SU-DHL-6 (cell line): ENCODE data around the gene FAF2.

Experiments
- H2AFZ ChIP-seq: fragments of 200-600 bp; sonication (generic); 2 replicates; pipeline ENCODE4 v1.6.1; 2014; ENCODE audit warnings: low read depth, mild to moderate bottlenecking, moderate library complexity, mixed read lengths, antibody characterized with exemption, low read length; ENCODE audit not compliant: severe bottlenecking
- H3F3A ChIP-seq: fragments of 200-600 bp; shearing (Covaris generic); 2 replicates; pipeline ENCODE4 v1.6.0; 2016; ENCODE audit warnings: antibody characterized with exemption, mild to moderate bottlenecking; ENCODE audit not compliant: insufficient read depth
- H3K27ac ChIP-seq: fragments of 200-600 bp; sonication (generic); 2 replicates; pipeline ENCODE4 v1.5.1; 2016; ENCODE audit warnings: low read depth, mild to moderate bottlenecking, low read length, moderate library complexity, mixed read lengths
- H3K27me3 ChIP-seq: fragments of 200-600 bp; sonication (generic), shearing (Covaris generic); 2 replicates; pipeline ENCODE4 v1.6.0; 2014; ENCODE audit warnings: mild to moderate bottlenecking, low read length
- H3K36me3 ChIP-seq: fragments of 200-600 bp; sonication (generic); 2 replicates; pipeline ENCODE4 v1.6.1; 2014; ENCODE audit warnings: mild to moderate bottlenecking, low read length, mixed read lengths
- H3K4me2 ChIP-seq: fragments of 300-600, 200-600 bp; shearing (Covaris generic), sonication (generic); 2 replicates; pipeline ENCODE4 v1.6.0; 2014; ENCODE audit warnings: low read length, low read depth, mild to moderate bottlenecking; ENCODE audit not compliant: poor library complexity, severe bottlenecking
- H3K4me3 ChIP-seq: fragments of 200-600 bp; sonication (generic); 2 replicates; pipeline ENCODE4 v1.5.1; 2014; ENCODE audit warnings: antibody characterized with exemption, low read length, mild to moderate bottlenecking, mixed read lengths; ENCODE audit not compliant: insufficient read depth, poor library complexity, severe bottlenecking
- H3K79me2 ChIP-seq: fragments of 200-600 bp; sonication (generic); 2 replicates; pipeline ENCODE4 v1.6.1; 2014; ENCODE audit warnings: mild to moderate bottlenecking, low read length, moderate library complexity; ENCODE audit not compliant: insufficient read depth
- H3K9ac ChIP-seq: fragments of 200-600 bp; sonication (generic); 2 replicates; pipeline ENCODE4 v1.7.0; 2014; ENCODE audit warnings: mild to moderate bottlenecking, low read length
- H3K9me2 ChIP-seq: fragments of 200-600 bp; sonication (generic); replicated peaks from 2 replicates; pipeline ENCODE4 v1.6.1; 2014; ENCODE audit warnings: low read length; ENCODE audit not compliant: insufficient read depth
- H3K9me3 ChIP-seq: fragments of 200-600 bp; sonication (generic); 2 replicates; pipeline ENCODE4 v1.6.1; 2014; ENCODE audit warnings: low read length, mixed read lengths; ENCODE audit not compliant: insufficient read depth
- H4K20me1 ChIP-seq: fragments of 200-600 bp; sonication (generic); 2 replicates; pipeline ENCODE4 v1.6.1; 2014; ENCODE audit warnings: low read depth, mild to moderate bottlenecking, antibody characterized with exemption, low read length, moderate library complexity, mixed read lengths
- CTCF ChIP-seq: fragments of 200-600 bp; sonication (generic); IDR thresholded peaks from one replicate; pipeline ENCODE4 v1.5.1; 2017; ENCODE audit warnings: antibody characterized with exemption, mild to moderate bottlenecking, low read length, moderate library complexity; ENCODE audit not compliant: insufficient read depth, poor library complexity, severe bottlenecking
- EZH2phosphoT487 ChIP-seq: fragments of 200-600 bp; sonication (generic), shearing (Covaris generic); conservative IDR thresholded peaks from 2 replicates; pipeline ENCODE4 v1.6.1; 2018; ENCODE audit warnings: mild to moderate bottlenecking, antibody characterized with exemption, low read length, moderate library complexity, mixed read lengths

The FAF2 gene

DNA sequence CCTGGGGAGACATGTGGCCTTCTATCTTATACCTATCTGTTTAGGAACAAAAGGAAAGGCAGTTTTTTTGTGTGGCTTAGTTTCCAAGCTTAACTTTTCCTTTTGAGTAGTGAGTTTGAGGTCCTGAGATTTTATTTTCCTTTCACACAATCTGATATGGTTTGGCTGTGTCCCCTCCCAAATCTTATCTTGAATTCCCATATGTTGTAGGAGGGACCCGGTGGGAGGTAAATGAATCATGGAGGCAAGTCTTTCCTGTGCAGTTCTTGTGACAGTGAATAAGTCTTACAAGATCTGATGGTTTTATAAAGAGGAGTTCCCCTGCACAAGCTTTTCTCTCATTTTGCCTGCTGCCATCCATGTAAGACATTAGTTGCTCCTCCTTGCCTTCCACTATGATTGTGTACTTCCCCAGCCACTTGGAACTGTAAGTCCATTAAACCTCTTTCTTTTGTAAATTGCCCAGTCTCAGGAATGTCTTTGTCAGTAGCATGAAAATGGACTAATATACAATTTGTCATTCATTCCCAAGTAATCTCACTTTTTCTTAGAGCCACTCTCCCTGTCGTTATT, 27.1 kb upstream of the FAF2 start:
- TF ChIP-seq CTCF (no peak), EZH2phosphoT487 (no peak)
- H4K20me1 ChIP-seq, result no peaks in the 10 kb centered on the region

DNA sequence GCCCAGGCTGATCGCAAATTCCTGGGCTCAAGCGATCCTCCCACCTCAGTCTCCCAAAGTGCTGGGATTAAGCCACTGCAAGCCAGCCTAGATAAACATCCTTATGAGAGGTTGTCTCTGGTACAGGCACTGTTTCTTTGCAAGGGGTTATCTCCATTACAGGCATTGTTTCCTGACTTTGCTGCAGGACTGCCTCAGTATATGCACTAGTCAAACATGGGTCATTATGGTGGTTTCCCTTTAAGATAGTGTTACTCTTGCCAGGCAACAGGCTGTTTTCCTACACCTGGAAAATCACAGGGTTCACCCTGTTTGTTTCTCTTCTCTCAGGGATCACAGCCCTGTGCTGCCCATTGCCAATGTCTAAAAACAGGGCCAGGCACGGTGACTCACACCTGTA, 24.0 kb upstream of the FAF2 start:
- no peak overlapping the region for H3K27ac ChIP-seq
- peaks cover 3% of the 10 kb centered on the region; the same call in 1 of the 2 replicates for H3K9me3 ChIP-seq
- no peak overlapping the region for H3K4me3 ChIP-seq

More for the DNA sequence above, 27.1 kb upstream of the FAF2 start:
- Histone ChIP-seq H3K9me2 (no peaks in the 10 kb centered on the region), H3K4me2 (no peak overlapping the region), H3K79me2 (no peaks in the 10 kb centered on the region), H3K4me3 (no peak overlapping the region), H3K27me3 (no peaks in the 10 kb centered on the region), H3K27ac (no peak overlapping the region), H3F3A (no peaks in the 10 kb centered on the region), H3K9me3 (peaks cover 3% of the 10 kb centered on the region; the same call in 1 of the 2 replicates), H2AFZ (no peak overlapping the region), H3K9ac (no peak overlapping the region), H3K36me3 (peaks cover 2% of the 10 kb centered on the region; the same call in 1 of the 2 replicates)

GRCh38 chr5:176425138-176425537, 23.0 kb upstream of the FAF2 start:
- H3K9me2 ChIP-seq, result no peaks in the 10 kb centered on the region
- no peak overlapping the region for H3K9ac ChIP-seq
- H3K4me2 ChIP-seq, result no peak overlapping the region
- TF ChIP-seq CTCF, result no peak
- no peak for TF ChIP-seq EZH2phosphoT487
- no peak overlapping the region for H2AFZ ChIP-seq
- no peaks in the 10 kb centered on the region for H3F3A ChIP-seq
- peaks cover 3% of the 10 kb centered on the region; the same call in 1 of the 2 replicates for H3K36me3 ChIP-seq
- no peaks in the 10 kb centered on the region for H3K27me3 ChIP-seq
- H3K4me3 ChIP-seq, result no peak overlapping the region
- H4K20me1 ChIP-seq, result no peaks in the 10 kb centered on the region
- H3K79me2 ChIP-seq, result no peaks in the 10 kb centered on the region
- peaks cover 3% of the 10 kb centered on the region; the same call in 1 of the 2 replicates for H3K9me3 ChIP-seq
- H3K27ac ChIP-seq, result no peak overlapping the region

More for the DNA sequence above, 24.0 kb upstream of the FAF2 start:
- no peaks in the 10 kb centered on the region for H3F3A ChIP-seq
- H3K9ac ChIP-seq, result no peak overlapping the region
- TF ChIP-seq EZH2phosphoT487 (no peak), CTCF (no peak)
- H3K9me2 ChIP-seq, result no peaks in the 10 kb centered on the region
- H3K36me3 ChIP-seq, result peaks cover 3% of the 10 kb centered on the region; the same call in 1 of the 2 replicates
- no peaks in the 10 kb centered on the region for H3K79me2 ChIP-seq
- H4K20me1 ChIP-seq, result no peaks in the 10 kb centered on the region
- no peaks in the 10 kb centered on the region for H3K27me3 ChIP-seq
- no peak overlapping the region for H3K4me2 ChIP-seq
- H2AFZ ChIP-seq, result no peak overlapping the region
